Measurements from ENCODE around the gene TMEM271.

DNA sequence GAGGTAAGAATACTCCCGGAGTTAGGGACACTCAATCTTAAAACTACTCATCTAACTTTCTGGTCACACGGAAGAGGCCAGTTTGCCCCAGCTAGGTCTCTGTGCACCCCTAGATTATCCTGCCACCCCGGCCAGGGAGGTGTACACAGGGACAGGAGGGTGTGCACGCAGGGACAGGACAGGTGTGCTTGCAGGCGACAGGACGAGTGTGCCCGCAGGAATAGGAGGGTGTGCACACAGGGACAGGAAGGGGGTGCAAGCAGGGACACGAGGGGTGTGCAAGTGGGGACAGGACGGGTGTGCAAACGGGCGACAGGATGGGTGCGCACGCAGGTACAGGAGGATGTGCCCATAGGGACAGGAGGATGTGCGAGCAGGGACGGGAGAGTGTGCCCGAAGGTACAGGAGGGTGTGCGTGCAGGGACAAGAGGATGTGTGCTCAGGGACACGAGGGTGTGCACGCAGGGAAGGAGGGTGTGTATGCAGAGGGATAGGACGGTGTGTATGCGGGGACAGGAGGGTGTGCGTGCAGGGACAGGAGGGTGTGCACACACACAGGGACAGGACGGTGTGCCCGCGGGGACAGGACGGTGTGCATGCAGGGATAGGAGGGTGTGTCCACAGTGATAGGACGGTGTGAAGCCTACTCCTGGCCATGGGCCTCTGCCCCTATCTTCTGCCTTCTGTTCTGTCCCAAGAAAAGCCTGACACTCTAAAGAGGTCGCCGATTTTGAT is 4.1 kb downstream of the TMEM271 start:
- TF ChIP-seq POLR2A (IDR thresholded peaks at IDR 0.05): no peak
- TF ChIP-seq, protein P1, sequence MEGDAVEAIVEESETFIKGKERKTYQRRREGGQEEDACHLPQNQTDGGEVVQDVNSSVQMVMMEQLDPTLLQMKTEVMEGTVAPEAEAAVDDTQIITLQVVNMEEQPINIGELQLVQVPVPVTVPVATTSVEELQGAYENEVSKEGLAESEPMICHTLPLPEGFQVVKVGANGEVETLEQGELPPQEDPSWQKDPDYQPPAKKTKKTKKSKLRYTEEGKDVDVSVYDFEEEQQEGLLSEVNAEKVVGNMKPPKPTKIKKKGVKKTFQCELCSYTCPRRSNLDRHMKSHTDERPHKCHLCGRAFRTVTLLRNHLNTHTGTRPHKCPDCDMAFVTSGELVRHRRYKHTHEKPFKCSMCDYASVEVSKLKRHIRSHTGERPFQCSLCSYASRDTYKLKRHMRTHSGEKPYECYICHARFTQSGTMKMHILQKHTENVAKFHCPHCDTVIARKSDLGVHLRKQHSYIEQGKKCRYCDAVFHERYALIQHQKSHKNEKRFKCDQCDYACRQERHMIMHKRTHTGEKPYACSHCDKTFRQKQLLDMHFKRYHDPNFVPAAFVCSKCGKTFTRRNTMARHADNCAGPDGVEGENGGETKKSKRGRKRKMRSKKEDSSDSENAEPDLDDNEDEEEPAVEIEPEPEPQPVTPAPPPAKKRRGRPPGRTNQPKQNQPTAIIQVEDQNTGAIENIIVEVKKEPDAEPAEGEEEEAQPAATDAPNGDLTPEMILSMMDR (IDR thresholded peaks at IDR 0.05 in 8 of 11, conservative IDR thresholded peaks at IDR 0.05 in 3 of 11): no peak
